HG03039 (cell line): Measurements from ENCODE around the gene SQSTM1.

Experiments used
- ATAC-seq: cut with Tn5 transposase; IDR thresholded peaks from one replicate; pipeline ENCODE4 v1.9.1; 2021; ENCODE audit warnings: mild to moderate bottlenecking, moderate library complexity; ENCODE audit not compliant: unreplicated experiment

Gene SQSTM1

GRCh38 chr5:179872055-179872827 lies 51.5 kb downstream of the SQSTM1 start:
- no peak for ATAC-seq

- ATAC-seq = no peak
Observed at GRCh38 chr5:179872828-179873575, 52.3 kb downstream of the SQSTM1 start.

GRCh38 chr5:179873588-179874110 lies 52.9 kb downstream of the SQSTM1 start:
- no peak for ATAC-seq

GRCh38 chr5:179874136-179874535 lies 53.4 kb downstream of the SQSTM1 start:
- ATAC-seq = no peak

- ATAC-seq = no peak
Observed at GRCh38 chr5:179874536-179875292, 54.0 kb downstream of the SQSTM1 start.

GRCh38 chr5:179875741-179876609 lies 55.3 kb downstream of the SQSTM1 start:
- ATAC-seq = no peak

GRCh38 chr5:179876610-179876952 lies 55.9 kb downstream of the SQSTM1 start:
- no peak for ATAC-seq

GRCh38 chr5:179878222-179879002 lies 57.7 kb downstream of the SQSTM1 start:
- no peak for ATAC-seq

GRCh38 chr5:179879003-179879689 lies 58.4 kb downstream of the SQSTM1 start:
- ATAC-seq = no peak

GRCh38 chr5:179879690-179880010 lies 58.9 kb downstream of the SQSTM1 start:
- no peak for ATAC-seq

GRCh38 chr5:179880066-179880650 lies 59.5 kb downstream of the SQSTM1 start:
- ATAC-seq = no peak

- ATAC-seq = no peak
Observed at GRCh38 chr5:179880848-179881590, 60.3 kb downstream of the SQSTM1 start.

- no peak for ATAC-seq
Observed at GRCh38 chr5:179882338-179882737, 61.6 kb downstream of the SQSTM1 start.

GRCh38 chr5:179883163-179883562 lies 62.5 kb downstream of the SQSTM1 start:
- ATAC-seq = no peak

- no peak for ATAC-seq
Observed at GRCh38 chr5:179885491-179886090, 64.9 kb downstream of the SQSTM1 start.

GRCh38 chr5:179886190-179886911 lies 65.6 kb downstream of the SQSTM1 start:
- no peak for ATAC-seq

- ATAC-seq = no peak
Observed at GRCh38 chr5:179887095-179887494, 66.4 kb downstream of the SQSTM1 start.
